ENCODE measurements around the gene ATXN3.

Gene ATXN3

DNA sequence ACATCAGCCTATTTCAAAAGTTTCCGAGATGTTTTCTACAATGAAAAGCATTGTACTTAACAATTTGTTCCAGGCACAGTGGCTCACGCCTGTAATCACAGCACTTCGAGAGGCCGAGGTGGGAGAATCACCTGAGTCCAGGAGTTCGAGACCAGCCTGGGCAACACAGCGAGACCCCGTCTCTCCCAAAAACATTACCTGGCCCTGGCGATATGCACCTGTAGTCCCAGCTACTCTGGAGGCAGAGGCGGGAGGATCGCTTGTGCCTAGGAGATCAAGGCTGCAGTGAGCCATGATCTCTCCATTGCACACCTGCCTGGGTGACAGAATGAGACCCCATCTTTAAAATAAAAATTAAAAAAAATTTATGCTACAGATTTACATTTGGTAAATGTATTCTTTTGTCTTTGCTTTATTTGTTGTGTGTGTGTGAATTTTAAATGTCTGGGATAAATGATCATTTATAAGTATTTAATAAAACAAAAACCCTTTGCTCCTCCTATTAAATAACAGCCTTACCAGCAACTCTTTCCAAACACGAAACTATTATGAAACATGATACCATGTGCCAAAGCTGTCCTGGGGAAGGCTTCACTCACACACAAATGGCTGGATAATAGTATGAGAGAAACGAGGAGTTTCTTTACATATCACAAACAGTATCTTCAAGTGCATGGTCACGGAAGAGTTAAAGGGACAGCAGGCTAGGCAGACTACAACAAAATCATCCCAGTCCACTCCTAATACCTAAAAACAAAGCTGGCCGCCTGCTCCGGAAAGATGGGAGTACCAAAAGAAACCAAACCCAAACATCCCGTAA is 1.1 kb downstream of the ATXN3 start:
- intact Hi-C loops (cut with DNase I; ENCODE audit: low total_unique reads), result loop anchor here (10.0 kb wide), 1 partner anchor 60 kb away; the partner anchor contains the start of gene TRIP11
- Histone ChIP-seq H3K4me3 (peak overlapping the region; percentile 69 to 97), H3K27ac (peak overlapping the region; percentile 94 to 96), H3K36me3 (no peaks in the 10 kb centered on the region), H3K4me1 (peaks cover 0 to 41% (median 28%) of the 10 kb centered on the region in 4 donors), H3K9me3 (no peaks in the 10 kb centered on the region), H3K27me3 (no peaks in the 10 kb centered on the region)
- no peak for DNase-seq
- TF ChIP-seq, protein P1, sequence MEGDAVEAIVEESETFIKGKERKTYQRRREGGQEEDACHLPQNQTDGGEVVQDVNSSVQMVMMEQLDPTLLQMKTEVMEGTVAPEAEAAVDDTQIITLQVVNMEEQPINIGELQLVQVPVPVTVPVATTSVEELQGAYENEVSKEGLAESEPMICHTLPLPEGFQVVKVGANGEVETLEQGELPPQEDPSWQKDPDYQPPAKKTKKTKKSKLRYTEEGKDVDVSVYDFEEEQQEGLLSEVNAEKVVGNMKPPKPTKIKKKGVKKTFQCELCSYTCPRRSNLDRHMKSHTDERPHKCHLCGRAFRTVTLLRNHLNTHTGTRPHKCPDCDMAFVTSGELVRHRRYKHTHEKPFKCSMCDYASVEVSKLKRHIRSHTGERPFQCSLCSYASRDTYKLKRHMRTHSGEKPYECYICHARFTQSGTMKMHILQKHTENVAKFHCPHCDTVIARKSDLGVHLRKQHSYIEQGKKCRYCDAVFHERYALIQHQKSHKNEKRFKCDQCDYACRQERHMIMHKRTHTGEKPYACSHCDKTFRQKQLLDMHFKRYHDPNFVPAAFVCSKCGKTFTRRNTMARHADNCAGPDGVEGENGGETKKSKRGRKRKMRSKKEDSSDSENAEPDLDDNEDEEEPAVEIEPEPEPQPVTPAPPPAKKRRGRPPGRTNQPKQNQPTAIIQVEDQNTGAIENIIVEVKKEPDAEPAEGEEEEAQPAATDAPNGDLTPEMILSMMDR (IDR thresholded peaks at IDR 0.05), result no peak

DNA sequence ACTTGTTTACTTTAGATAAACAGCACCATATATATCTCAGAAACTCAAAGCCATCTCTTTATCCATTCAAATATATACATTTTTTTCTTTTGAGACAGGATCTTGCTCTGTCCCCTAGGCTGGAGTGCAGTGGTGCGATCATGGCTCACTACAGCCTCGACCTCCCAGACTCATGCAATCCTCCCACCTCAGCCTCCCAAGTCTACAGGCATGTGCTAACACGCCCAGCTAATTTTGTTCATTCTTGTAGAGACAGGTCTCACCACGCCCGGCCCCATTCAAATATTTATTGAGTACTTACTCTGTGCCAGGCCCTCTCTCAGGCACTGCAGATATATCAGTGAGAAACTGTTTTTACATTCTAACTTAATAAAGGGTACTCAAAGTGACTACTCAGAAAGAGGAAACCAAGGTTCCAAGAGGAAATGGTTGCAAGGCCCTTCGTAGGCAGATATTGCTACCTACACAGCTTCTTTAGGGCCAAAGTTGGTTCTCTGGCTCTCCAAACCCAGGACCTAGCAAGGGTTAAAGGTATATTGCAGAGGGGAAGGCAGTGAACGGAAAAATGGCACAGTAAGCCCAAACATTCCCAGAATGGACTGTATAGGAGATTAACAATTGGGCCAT is 2.9 kb downstream of the ATXN3 start:
- intact Hi-C loops (cut with DNase I; ENCODE audit: low total_unique reads), result loop anchor here (10.0 kb wide), 1 partner anchor 59 kb away; the partner anchor contains the start of gene TRIP11
- Histone ChIP-seq H3K36me3 (no peaks in the 10 kb centered on the region), H3K4me1 (peaks cover 0 to 48% (median 28%) of the 10 kb centered on the region in 4 donors), H3K27me3 (no peaks in the 10 kb centered on the region), H3K27ac (no peak overlapping the region), H3K9me3 (no peaks in the 10 kb centered on the region), H3K4me3 (no peak overlapping the region)
- TF ChIP-seq, protein P1 (IDR thresholded peaks at IDR 0.05), result no peak
- no peak for DNase-seq

DNA sequence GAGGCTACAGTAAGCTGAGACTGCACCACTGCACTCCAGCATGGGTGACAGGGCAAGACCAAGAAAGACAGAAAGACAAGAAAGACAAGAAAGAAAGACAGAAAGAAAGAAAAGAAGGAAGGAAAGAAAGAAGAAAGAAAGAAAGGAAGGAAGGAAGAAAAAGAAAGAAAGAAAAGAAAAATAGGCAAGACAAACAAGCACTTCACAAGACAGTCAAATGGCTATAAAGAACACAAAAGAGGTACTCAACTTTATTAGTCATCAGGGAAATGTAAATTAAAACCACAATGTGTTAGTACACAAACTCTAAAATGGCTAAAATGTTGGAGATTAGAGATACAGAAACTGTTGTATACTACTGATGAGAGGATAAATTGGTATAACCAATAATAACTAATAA is 6.6 kb downstream of the ATXN3 start:
- no peaks in the 10 kb centered on the region for H3K27me3 ChIP-seq
- TF ChIP-seq, protein P1 (IDR thresholded peaks at IDR 0.05), result no peak
- intact Hi-C loops (cut with DNase I; ENCODE audit: low total_unique reads), result loop anchor here (10.0 kb wide), 1 partner anchor 55 kb away; the partner anchor contains the start of gene TRIP11
- peaks cover 0 to 37% (median 20%) of the 10 kb centered on the region in 4 donors for H3K4me1 ChIP-seq
- no peak overlapping the region for H3K27ac ChIP-seq
- H3K36me3 ChIP-seq, result peaks cover 13 to 18% (median 17%) of the 10 kb centered on the region in 3 donors
- no peak overlapping the region for H3K4me3 ChIP-seq
- no peaks in the 10 kb centered on the region for H3K9me3 ChIP-seq
- no peak for DNase-seq

DNA sequence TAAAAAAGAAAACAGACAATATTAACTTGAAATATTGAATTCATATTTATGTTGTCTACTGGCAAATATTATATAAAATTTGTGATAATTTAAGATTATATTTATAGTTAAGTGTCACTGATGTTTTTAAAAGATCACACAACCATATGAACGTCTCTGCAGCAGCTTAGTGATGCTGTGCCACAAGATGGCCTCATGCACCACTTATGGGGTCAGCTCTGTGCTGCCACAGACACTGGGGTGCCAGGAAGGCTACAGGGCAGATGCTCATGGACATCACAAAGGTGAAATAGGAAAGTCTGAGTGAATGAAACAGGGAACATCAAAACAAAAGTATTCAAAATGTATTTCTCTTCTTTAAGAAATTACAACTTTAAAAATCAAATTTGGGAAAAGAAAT is 13.1 kb downstream of the ATXN3 start:
- intact Hi-C loops (cut with DNase I; ENCODE audit: low total_unique reads), result no loop called here
- TF ChIP-seq, protein P1 (IDR thresholded peaks at IDR 0.05), result no peak

DNA sequence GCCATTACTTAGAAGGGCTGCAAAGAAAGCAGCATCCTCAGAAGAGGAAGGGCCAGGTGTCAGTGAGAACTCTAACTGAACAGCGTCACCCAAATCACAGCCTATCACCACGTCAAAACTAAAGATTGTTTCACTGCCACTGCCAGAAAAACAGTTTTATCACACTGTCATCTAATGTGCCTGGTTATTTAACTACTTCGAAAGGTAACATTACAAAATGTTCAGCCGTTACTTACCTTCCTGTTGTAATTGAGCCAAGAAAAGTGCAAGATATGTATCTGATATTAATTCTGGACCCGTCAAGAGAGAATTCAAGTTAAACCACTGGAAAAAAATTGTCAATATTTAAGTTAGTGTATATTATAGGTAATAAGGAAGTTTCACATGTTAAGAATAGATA is 17.9 kb downstream of the ATXN3 start:
- Histone ChIP-seq H3K9me3 (no peaks in the 10 kb centered on the region), H3K36me3 (peaks cover 65 to 91% (median 82%) of the 10 kb centered on the region in 3 donors), H3K27me3 (no peaks in the 10 kb centered on the region), H3K27ac (no peak overlapping the region), H3K4me1 (no peaks in the 10 kb centered on the region), H3K4me3 (no peak overlapping the region)
- TF ChIP-seq, protein P1 (IDR thresholded peaks at IDR 0.05), result no peak
- intact Hi-C loops (cut with DNase I; ENCODE audit: low total_unique reads), result no loop called here
- no peak for DNase-seq

More for the DNA sequence above, 13.1 kb downstream of the ATXN3 start:
- Histone ChIP-seq H3K36me3 (peaks cover 50 to 73% (median 66%) of the 10 kb centered on the region in 3 donors), H3K27me3 (no peaks in the 10 kb centered on the region), H3K4me3 (no peak overlapping the region), H3K27ac (no peak overlapping the region), H3K9me3 (no peaks in the 10 kb centered on the region), H3K4me1 (peaks cover 0 to under 1% (median 0%) of the 10 kb centered on the region in 4 donors)
- DNase-seq, result no peak

Measured in tibial artery (tissue), 4 donors.